NCI-H510A treated with DMSO at 0.1 percent for 48 hours (cell line): Measurements from ENCODE around the gene ITPR3.

ENCODE experiments used
- DNase-seq: peaks from one replicate; lab custom pipeline; 2025; lab: John Stamatoyannopoulos, UW

Gene ITPR3

DNA sequence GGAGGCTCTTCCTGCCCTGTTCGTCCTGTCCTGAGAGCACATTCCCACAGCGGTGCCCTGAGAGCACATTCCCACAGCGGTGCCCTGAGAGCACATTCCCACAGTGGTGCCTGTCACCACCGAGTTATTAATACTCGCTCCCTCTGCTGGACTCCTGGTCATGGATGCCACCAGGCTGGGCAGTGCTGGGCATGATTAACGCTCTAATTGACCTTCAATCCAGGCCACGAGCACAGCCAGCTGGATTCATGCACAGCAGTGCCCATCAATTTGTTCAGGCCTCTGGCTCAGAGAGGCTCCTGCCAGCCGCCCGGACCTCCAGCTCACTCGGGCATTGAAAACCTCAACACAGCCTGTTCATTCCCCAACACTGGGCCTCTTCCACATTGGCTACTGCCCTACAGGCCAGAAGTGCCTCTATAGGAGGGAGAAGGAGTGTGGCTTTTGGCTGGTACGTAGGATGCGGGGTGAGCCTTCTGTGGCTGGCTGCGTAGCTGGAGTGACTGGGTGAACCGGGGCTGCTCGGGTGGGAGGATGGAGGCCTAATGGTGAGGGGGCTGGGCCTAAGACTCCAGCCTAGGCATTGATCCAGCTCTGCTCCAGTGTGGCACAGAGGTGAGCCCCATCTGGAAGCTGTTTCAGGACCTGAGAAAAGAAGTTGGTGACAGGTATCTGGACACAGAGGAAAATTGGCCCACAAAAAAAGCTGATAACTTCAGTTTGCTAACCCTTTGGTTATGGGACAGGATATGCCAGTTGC is 116.3 kb downstream of the ITPR3 start:
- DNase-seq: no peak

DNA sequence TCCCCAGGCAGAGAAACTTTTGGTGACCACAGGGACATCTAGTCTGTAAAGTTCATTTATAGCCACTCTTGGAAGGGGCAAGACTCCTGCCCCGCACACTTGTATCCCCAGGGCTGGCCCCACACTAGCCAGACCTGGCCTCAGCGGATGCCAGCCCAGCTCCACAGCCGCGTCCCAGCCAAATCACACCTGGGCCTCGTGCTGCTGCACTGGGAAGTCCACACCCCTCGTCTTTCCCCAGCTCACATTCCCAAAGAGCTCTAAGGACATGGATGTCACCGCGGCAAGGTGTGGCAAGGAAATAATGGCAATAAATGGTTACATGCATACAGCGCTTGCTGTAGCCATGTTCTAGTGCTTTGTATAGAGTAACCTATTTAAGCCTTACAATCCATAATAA is 117.0 kb downstream of the ITPR3 start:
- no peak for DNase-seq

DNA sequence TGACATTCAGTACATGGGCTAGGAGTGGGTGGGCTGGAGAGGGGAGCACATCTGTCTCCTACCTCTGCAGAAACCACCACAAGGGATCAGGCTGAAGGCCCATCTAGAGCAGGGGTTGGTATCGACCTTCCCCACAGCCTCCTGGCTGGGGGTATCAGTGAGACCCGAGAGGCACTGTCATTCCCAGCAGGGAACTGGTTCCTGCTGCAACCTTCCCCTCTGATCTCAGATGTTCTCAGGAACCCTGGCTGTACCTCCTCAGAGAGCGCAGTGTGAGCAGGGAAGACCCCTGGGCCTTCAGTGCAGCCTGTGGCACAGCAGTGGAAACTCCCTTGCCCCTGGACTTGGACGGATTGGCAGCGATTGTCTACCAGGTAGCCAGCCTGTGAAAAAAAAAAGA is 117.8 kb downstream of the ITPR3 start:
- DNase-seq: no peak

DNA sequence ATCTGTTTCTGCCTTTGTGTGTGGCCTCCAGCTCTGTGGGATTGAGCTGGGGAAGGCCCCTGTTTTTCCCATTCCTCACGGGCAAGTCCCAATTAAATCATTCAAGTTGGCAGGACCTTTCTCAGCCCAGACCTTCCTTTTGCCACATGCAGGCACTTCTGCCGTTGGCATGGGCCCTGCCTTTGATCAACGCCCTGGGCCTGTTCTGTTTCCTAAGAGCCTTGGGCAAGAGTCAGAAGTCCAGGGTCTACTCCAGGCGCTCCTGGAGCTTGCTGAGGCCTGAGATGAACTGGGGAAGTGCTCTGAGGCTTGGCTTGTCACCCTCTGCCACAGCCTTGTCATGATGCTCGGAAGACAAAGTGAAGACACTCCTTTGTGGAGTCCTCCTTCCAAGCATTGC is 118.4 kb downstream of the ITPR3 start:
- DNase-seq: no peak

DNA sequence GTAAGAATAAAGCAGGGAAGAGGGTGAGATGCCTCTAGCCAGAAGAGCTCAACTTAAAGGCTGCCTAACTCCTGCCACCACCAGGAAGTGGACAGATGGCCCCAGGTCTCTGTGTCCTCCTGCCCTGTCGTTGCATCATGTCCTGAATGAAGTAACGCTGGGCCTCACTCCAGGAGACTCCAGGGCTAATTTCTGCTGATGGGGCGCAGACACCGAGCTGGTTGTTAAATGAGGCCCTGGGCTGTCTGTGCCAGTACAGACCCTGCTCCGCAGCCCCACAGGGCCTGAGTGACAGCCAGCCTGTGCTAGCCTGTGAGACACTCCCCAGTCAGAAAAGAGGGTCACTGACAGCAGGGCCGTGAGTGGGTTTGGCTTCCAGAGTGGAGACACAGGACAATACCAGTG is 119.1 kb downstream of the ITPR3 start:
- DNase-seq: no peak

DNA sequence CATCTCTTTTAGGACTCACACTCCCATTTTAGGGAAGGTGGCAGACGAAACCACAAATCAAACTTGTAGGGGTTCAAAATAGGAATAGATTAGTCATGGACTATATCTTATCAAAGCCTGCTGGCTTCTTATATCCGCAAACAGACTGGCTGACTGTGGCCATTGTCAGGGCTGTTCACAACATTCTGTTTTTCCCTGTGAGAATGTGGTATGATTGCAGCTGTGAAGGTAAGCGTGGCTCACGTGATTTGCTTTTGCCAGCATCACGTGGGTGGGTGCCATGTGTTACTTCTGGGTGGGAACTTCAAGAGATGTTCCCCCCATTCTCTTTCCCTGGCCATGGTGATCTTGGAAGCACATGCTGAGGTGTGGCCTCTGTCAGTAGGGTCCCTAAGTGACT is 119.7 kb downstream of the ITPR3 start:
- DNase-seq: no peak

DNA sequence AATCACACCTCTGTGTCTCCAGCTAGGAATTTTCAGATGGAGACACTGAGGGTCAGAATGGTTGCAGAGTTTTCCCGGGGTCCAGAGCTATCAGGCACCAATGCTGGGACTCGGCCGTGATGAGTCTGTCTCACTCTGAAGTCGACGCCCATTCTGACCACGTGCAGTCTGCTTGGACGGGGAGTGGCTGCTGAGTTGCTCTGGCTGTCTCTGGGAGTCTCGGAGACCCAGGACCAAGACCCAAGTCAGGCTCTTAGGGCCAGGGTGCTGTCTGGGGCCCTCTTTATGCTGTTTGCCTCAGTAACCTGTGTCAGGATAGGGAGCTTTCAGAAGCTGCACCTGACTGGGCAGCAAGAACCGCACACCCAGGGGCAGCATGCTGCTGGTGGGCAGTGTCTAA is 121.0 kb downstream of the ITPR3 start:
- DNase-seq: no peak

DNA sequence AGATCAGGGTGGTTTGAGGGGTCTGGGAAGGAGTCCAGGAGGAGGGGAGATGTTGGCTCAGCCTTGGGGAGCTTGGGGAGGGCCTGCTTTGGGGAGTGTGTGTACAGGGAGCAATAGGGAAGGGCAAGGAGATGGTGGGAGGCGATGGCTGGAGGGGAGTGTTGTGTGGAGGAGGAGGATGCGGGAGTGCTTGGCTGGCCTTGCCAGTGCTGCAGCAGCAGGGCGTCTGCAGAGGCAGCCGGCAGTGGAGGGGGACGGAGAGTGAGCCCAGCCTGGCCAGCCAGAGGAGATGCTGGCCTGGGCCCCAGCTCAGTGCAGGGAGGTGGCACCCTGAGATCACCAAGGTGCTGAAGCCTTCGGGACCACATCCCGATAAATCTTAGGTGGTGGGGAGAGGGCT is 121.7 kb downstream of the ITPR3 start:
- peak; percentile 33 for DNase-seq

DNA sequence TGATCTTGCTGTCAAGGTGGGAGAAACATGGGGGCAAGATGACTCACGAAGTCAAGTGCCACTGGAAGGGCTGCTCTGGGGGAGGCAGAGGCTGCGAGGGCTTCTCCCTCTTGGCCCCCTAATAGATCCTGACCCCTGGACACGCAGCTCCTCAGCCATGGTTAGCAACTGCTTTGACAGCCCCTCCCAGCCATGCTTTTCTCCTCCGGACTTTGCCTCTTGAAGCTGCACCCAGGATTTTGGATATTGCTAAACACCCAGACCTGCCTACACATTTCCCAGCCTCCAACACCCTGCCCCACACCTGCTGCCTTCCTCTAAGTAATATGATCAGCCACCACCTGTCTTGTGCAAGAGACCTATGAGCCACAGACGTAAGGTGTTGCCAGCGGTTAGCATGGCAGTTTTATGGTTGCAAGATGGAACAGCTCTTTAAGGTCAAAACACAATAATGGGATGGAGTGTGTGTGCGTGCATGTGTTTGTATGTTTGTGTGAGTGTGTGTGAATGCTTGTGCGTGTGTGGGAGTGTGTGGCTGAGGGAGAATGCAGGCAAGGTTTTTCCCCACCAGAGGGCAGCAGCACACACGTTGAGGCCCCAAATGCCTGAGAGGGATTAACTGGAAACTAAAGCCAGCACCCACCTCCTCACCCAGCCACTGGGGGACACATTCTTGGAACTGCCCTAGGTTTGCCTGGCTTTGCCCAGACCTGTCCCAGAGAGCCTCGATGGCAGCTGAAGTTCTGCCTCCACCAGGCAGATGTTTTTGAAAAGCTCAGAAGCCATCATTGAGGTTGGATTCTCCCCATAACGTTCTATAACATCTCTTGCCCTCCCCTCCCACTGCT is 123.1 kb downstream of the ITPR3 start:
- DNase-seq: peak; percentile 100

DNA sequence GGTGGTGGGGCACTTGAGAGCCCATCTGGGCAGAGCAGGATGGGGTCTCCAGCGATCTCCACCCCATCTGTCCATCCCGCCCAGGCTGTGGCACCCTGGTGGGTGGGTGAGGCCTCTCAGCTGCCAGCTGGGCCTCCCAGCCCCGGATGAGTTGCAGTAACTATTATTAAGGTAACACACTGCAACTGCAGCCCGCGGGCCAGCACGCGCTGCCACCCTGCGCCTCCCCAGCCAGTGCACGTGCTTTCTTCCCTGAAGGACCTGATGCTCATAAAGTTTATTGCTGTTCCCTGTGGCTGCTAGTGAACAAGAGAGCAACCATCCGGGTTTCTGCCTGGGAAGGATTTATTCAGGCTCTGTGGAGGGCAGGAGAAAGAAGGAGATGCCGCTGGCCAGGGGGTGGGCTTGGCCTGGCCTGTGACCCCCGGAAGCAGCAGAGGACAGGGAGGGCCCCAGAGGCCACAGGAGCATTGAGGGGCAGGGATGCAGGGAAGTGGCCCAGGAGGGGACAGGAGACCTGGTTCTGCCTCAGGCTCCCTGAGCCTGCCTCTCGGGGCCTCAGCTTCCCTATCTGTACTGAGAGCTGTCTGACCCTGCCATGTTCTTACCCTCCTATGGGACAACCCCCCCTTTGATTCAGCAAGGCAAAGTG is 123.9 kb downstream of the ITPR3 start:
- DNase-seq: peak; percentile 85

DNA sequence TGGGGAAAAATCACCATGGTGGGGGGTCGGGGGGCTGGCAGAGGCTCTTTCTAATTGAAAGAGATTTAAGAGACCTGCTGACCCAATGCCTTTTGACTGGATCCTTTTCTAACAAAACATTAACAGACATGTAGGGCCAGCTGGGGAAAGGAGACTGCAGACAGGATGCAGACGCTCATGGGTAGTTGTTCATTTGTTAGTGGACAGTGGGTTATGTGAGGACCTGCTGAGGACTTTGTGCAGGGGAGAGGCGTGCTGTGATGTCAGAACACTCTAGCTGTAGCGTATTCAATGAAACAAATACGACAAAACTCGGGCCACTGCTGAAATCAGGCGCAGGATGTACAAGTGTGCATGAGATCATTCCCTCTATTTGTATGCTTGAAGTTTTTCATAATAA is 124.4 kb downstream of the ITPR3 start:
- DNase-seq: peak; percentile 49
